SK-N-SH (cell line): Measurements from ENCODE around the gene CIDEB.
A peak's percentile ranks its signal among the peaks of the same experiment; 100 is the strongest.

Source experiments
- EP300 ChIP-seq, 2 experiments: IDR thresholded peaks; 2 replicates each; pipeline versions ENCODE4 v1.4.0 to v1.6.1; 2012; ENCODE audit warnings: borderline replicate concordance in 1 of 2, low read depth in 1 of 2, low read length in 1 of 2
- GATA2 ChIP-seq: sonication (generic); formaldehyde crosslinking; IDR thresholded peaks from 2 replicates; pipeline ENCODE4 v1.5.0; 2020; ENCODE audit warnings: mild to moderate bottlenecking, missing genetic modification reagents
- POLR2AphosphoS5 ChIP-seq: IDR thresholded peaks from 2 replicates; pipeline ENCODE4 v1.6.1; 2012; ENCODE audit warnings: low read depth, low read length
- RAD21 ChIP-seq: IDR thresholded peaks from 2 replicates; pipeline ENCODE4 v1.6.1; 2012; ENCODE audit warnings: mild to moderate bottlenecking, low read length
- YY1 ChIP-seq: IDR thresholded peaks from 2 replicates; pipeline ENCODE4 v1.4.0; 2012; ENCODE audit warnings: low read depth, mild to moderate bottlenecking
- TF ChIP-seq, protein P1 (sequence below): fragments of 200-600 bp; sonication (generic); IDR thresholded peaks from 2 replicates; pipeline ENCODE4 v1.6.1; 2017; ENCODE audit warnings: antibody characterized with exemption, mild to moderate bottlenecking, moderate library complexity
- TF ChIP-seq, protein P2 (sequence below): IDR thresholded peaks from 2 replicates; pipeline ENCODE4; 2012

DNA sequence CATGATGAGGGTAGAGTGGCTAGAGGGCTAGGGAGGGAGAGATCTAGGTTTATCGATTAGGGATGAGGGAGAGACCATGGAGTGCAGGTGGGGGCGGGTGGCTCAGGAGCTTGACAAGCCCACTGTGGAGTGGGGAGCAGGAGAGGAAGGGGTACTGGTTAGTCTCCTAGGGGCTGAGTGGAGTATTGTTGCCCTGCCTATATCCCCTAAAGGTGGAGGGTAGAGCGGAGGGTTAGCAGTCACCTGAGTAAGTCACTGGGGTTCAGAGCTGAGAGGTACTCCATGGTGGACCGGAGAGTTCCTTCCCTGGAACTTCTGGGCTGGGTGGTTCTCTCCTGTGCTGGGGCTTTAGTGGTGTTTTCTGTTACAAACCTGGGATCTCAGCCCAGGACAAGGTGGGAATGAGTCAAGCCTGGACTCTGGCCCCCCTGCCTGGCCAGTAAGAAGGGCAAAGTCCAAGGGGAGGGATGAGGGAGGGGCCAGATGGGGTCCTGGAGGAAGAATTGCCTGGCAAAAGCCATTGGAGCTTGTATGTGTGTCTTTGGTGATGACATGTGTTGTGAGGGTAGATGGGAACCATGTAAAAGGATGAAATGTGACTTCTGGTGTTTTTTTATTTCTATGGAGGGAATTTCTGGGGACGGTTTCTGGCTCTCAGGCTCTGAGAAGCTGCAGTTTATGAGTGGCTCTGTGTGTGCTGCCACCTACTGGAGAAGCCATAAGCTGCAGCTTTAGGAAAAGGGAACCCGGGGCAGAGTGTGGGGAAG is at the start of gene CIDEB:
- TF ChIP-seq EP300 (IDR thresholded peaks at IDR 0.05; ENCODE audit: borderline replicate concordance in 1 of 2, low read depth in 1 of 2, low read length in 1 of 2) (no peak), YY1 (no peak), GATA2 (no peak), RAD21 (peak; percentile 58), POLR2AphosphoS5 (no peak)
- TF ChIP-seq, protein P1, sequence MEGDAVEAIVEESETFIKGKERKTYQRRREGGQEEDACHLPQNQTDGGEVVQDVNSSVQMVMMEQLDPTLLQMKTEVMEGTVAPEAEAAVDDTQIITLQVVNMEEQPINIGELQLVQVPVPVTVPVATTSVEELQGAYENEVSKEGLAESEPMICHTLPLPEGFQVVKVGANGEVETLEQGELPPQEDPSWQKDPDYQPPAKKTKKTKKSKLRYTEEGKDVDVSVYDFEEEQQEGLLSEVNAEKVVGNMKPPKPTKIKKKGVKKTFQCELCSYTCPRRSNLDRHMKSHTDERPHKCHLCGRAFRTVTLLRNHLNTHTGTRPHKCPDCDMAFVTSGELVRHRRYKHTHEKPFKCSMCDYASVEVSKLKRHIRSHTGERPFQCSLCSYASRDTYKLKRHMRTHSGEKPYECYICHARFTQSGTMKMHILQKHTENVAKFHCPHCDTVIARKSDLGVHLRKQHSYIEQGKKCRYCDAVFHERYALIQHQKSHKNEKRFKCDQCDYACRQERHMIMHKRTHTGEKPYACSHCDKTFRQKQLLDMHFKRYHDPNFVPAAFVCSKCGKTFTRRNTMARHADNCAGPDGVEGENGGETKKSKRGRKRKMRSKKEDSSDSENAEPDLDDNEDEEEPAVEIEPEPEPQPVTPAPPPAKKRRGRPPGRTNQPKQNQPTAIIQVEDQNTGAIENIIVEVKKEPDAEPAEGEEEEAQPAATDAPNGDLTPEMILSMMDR = peak; percentile 96
- TF ChIP-seq, protein P2, sequence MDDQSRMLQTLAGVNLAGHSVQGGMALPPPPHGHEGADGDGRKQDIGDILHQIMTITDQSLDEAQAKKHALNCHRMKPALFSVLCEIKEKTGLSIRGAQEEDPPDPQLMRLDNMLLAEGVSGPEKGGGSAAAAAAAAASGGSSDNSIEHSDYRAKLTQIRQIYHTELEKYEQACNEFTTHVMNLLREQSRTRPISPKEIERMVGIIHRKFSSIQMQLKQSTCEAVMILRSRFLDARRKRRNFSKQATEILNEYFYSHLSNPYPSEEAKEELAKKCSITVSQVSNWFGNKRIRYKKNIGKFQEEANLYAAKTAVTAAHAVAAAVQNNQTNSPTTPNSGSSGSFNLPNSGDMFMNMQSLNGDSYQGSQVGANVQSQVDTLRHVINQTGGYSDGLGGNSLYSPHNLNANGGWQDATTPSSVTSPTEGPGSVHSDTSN = no peak
